Liver (tissue), 9 donors: ENCODE results near the gene ABHD17A. TPM values are rescaled to one million over a fixed set of nuclear protein-coding genes. Genes with fewer than 3 reads are reported as not detected.

Experiments
- DNase-seq: peaks from one replicate; pipeline ENCODE4 v3.0.0-alpha.2; 2017; ENCODE audit warnings: low spot score
- H3K27ac ChIP-seq, 2 donors: one replicate each; pipeline ENCODE4 v1.7.0; 2013; ENCODE audit warnings: inconsistent platforms in 2 of 2, low read length in 2 of 2, control low read depth in 1 of 2, low read depth in 1 of 2, mild to moderate bottlenecking in 1 of 2
- H3K27me3 ChIP-seq, 4 donors: one replicate each; pipeline versions ENCODE4 v1.6.1 to v1.7.0; 2013; ENCODE audit warnings: low read length in 3 of 4, inconsistent platforms in 1 of 4, mild to moderate bottlenecking in 1 of 4, moderate library complexity in 1 of 4; ENCODE audit not compliant: control insufficient read depth in 4 of 4, insufficient read depth in 4 of 4
- H3K36me3 ChIP-seq, 4 donors: one replicate each; pipeline versions ENCODE4 v1.6.1 to v1.7.0; 2013; ENCODE audit warnings: low read length in 3 of 4, mild to moderate bottlenecking in 3 of 4, low read depth in 1 of 4, moderate library complexity in 1 of 4; ENCODE audit not compliant: control insufficient read depth in 4 of 4, insufficient read depth in 3 of 4
- H3K4me1 ChIP-seq, 4 donors: one replicate each; pipeline versions ENCODE4 v1.6.1 to v1.7.0; 2013; ENCODE audit warnings: low read length in 3 of 4, mild to moderate bottlenecking in 3 of 4, moderate library complexity in 1 of 4; ENCODE audit not compliant: control insufficient read depth in 4 of 4, insufficient read depth in 4 of 4
- H3K4me3 ChIP-seq, 3 donors: one replicate each; pipeline versions ENCODE4 v1.6.1 to v1.7.0; 2013; ENCODE audit warnings: low read length in 3 of 3, control low read depth in 1 of 3, low read depth in 1 of 3, mild to moderate bottlenecking in 1 of 3
- H3K9ac ChIP-seq, 2 donors: one replicate each; pipeline ENCODE4 v1.7.0; 2013; ENCODE audit warnings: low read length in 2 of 2, mild to moderate bottlenecking in 2 of 2, moderate library complexity in 2 of 2, control low read depth in 1 of 2, low read depth in 1 of 2
- H3K9me3 ChIP-seq, 4 donors: one replicate each; pipeline versions ENCODE4 v1.6.1 to v1.7.0; 2013; ENCODE audit warnings: low read length in 3 of 4; ENCODE audit not compliant: control insufficient read depth in 4 of 4
- CTCF ChIP-seq: fragments of 150-350 bp; IDR thresholded peaks from 2 replicates; pipeline ENCODE4 v1.5.1; 2017; ENCODE audit warnings: improper control_type of control experiment, low read depth, low read length; ENCODE audit not compliant: missing input control
- EGR1 ChIP-seq, 2 donors: IDR thresholded peaks; 2 replicates each; pipeline ENCODE4 v1.6.1; 2016 to 2018; ENCODE audit warnings: antibody characterized with exemption in 2 of 2, low read depth in 2 of 2
- FOXA1 ChIP-seq: IDR thresholded peaks from 2 replicates; pipeline ENCODE4 v1.6.1; 2016; ENCODE audit warnings: antibody characterized with exemption
- FOXA2 ChIP-seq: IDR thresholded peaks from 2 replicates; pipeline ENCODE4 v1.6.1; 2016; ENCODE audit warnings: antibody characterized with exemption
- GABPA ChIP-seq, 2 donors: IDR thresholded peaks in 1 of 2; conservative IDR thresholded peaks in 1 of 2; 2 replicates each; pipeline ENCODE4 v1.6.1; 2016; ENCODE audit warnings: antibody characterized with exemption in 2 of 2, mild to moderate bottlenecking in 1 of 2, moderate library complexity in 1 of 2
- HNF4A ChIP-seq, 2 donors: conservative IDR thresholded peaks; 2 replicates each; pipeline ENCODE4 v1.6.1; 2016; ENCODE audit warnings: antibody characterized with exemption in 2 of 2, mild to moderate bottlenecking in 2 of 2
- HNF4G ChIP-seq: IDR thresholded peaks from 2 replicates; pipeline ENCODE4 v1.6.1; 2016; ENCODE audit warnings: antibody characterized with exemption
- JUND ChIP-seq, 2 donors: IDR thresholded peaks; 2 replicates each; pipeline ENCODE4 v1.6.1; 2016; ENCODE audit warnings: antibody characterized with exemption in 2 of 2
- NR2F2 ChIP-seq: IDR thresholded peaks from 2 replicates; pipeline ENCODE4 v1.6.1; 2016; ENCODE audit warnings: antibody characterized with exemption
- RAD21 ChIP-seq, 2 donors: IDR thresholded peaks; 2 replicates each; pipeline ENCODE4 v1.6.1; 2016; ENCODE audit warnings: antibody characterized with exemption in 2 of 2, mild to moderate bottlenecking in 2 of 2
- RXRA ChIP-seq, 2 donors: IDR thresholded peaks; 2 replicates each; pipeline ENCODE4 v1.6.1; 2017 to 2018; ENCODE audit warnings: antibody characterized with exemption in 2 of 2, mild to moderate bottlenecking in 1 of 2
- SP1 ChIP-seq: IDR thresholded peaks from 2 replicates; pipeline ENCODE4 v1.6.1; 2018; ENCODE audit warnings: antibody characterized with exemption, mild to moderate bottlenecking
- TAF1 ChIP-seq: conservative IDR thresholded peaks from 2 replicates; pipeline ENCODE4 v1.6.1; 2016; ENCODE audit warnings: antibody characterized with exemption, mild to moderate bottlenecking
- YY1 ChIP-seq: IDR thresholded peaks from 2 replicates; pipeline ENCODE4 v1.6.1; 2016; ENCODE audit warnings: antibody characterized with exemption, mild to moderate bottlenecking
- ZBTB33 ChIP-seq: IDR thresholded peaks from 2 replicates; pipeline ENCODE4 v1.6.1; 2016; ENCODE audit warnings: antibody characterized with exemption
- WGBS: extraction: QIAGEN DNeasy Blood & Tissue Kit; methylation state at CpG from one replicate; pipeline ENCODE4 v1.1.7; 2013; 5-methylcytosine and 5-hydroxymethylcytosine counted together
- polyA plus RNA-seq, 2 donors: library from polyadenylated mRNA; stranded (reverse) in 1 of 2; unstranded in 1 of 2; fragments of 200-250 nt in 1 of 2; fragments of >200 nt in 1 of 2; fragmentation: Nextera tagmentation in 1 of 2; extraction: Ambion mirVana in 1 of 2; gene quantifications; one replicate each; pipeline versions ENCODE4 v1.2.1 to v1.2.3, GENCODE V29; 2013 to 2015
- total RNA-seq, 2 donors: library from RNA; depleted of rRNA; stranded (reverse); fragments of >200 nt; gene quantifications; one replicate each; pipeline ENCODE4 v1.2.3, GENCODE V29; 2014
- TF ChIP-seq, protein P1 (sequence below): IDR thresholded peaks from 2 replicates; pipeline ENCODE4 v1.6.1; 2016; ENCODE audit warnings: antibody characterized with exemption
- TF ChIP-seq, protein P2 (sequence below): IDR thresholded peaks from 2 replicates; pipeline ENCODE4 v1.6.1; 2016; ENCODE audit warnings: antibody characterized with exemption
- donor health status: healthy.
- donor health status: healthy.
- donor health status: healthy.
- donor health status: healthy.
- donor health status: healthy.

ABHD17A gene
- total and polyA plus RNA-seq, 4 donors = 8.1 to 30.2 (median 27.0) TPM

DNA sequence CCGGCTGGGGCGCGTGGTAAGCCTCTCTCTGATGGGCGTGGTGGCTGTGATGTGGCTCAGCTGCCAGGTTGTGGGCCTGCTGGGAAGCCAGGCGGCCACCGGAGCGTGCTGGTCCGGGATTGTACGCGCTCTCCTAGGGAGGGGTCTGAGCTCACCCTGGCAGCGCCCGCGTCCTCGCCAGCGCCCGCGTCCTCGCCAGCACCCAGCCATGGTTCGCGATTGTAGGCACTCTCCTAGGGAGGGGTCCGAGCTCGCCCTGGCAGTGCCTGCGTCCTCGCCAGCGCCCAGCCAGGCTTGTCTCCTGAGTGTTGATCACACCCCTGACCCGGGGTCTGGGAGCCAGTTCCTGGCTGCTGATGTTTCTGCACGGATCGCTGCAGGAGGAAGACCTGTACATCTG, 33.7 kb upstream of the ABHD17A start:
- Histone ChIP-seq H3K27me3 (no peaks in the 10 kb centered on the region), H3K4me1 (no peaks in the 10 kb centered on the region), H3K4me3 (no peak overlapping the region), H3K9ac (no peak overlapping the region), H3K27ac (no peak overlapping the region), H3K9me3 (no peaks in the 10 kb centered on the region), H3K36me3 (peaks cover 5 to 31% (median 9%) of the 10 kb centered on the region in 4 donors)
- TF ChIP-seq FOXA2 (no peak), RAD21 (IDR thresholded peaks at IDR 0.05) (no peak), JUND (IDR thresholded peaks at IDR 0.05) (no peak), YY1 (no peak), ZBTB33 (no peak), GABPA (IDR thresholded peaks at IDR 0.05 in 1 of 2, conservative IDR thresholded peaks at IDR 0.05 in 1 of 2) (no peak)
- TF ChIP-seq, protein P1, sequence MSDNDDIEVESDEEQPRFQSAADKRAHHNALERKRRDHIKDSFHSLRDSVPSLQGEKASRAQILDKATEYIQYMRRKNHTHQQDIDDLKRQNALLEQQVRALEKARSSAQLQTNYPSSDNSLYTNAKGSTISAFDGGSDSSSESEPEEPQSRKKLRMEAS = no peak
- TF ChIP-seq, protein P2, sequence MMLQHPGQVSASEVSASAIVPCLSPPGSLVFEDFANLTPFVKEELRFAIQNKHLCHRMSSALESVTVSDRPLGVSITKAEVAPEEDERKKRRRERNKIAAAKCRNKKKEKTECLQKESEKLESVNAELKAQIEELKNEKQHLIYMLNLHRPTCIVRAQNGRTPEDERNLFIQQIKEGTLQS = no peak
- no peak for DNase-seq
- 97% methylated on average over 28 of the region's 28 CpGs for WGBS

DNA sequence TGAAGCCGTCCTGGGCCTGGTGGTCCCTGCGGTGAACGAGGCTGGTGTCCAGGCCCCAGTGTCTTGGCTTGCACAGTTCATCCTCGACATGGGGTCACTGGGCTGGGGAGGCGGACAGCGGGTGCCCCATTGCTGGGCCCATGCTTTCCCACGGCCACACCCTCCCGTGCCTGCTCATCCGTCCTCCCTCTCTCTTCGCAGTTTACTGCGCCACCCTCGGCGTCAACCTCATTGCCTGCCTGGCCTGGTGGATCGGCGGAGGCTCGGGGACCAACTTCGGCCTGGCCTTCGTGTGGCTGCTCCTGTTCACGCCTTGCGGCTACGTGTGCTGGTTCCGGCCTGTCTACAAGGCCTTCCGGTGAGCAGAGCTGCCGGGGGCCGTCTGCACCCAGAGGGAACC, 32.6 kb upstream of the ABHD17A start:
- DNase-seq = no peak
- Histone ChIP-seq H3K27me3 (no peaks in the 10 kb centered on the region), H3K36me3 (peaks cover 3 to 33% (median 9%) of the 10 kb centered on the region in 4 donors), H3K4me1 (no peaks in the 10 kb centered on the region), H3K27ac (no peak overlapping the region), H3K9ac (no peak overlapping the region), H3K9me3 (no peaks in the 10 kb centered on the region), H3K4me3 (no peak overlapping the region)
- 96% methylated on average over 25 of the region's 25 CpGs for WGBS
- TF ChIP-seq CTCF (no peak), FOXA1 (no peak), TAF1 (no peak), GABPA (IDR thresholded peaks at IDR 0.05 in 1 of 2, conservative IDR thresholded peaks at IDR 0.05 in 1 of 2) (no peak), NR2F2 (no peak), RXRA (IDR thresholded peaks at IDR 0.05) (no peak), EGR1 (IDR thresholded peaks at IDR 0.05; ENCODE audit: low read depth in 2 of 2) (no peak), HNF4A (conservative IDR thresholded peaks at IDR 0.05) (no peak), SP1 (no peak)

DNA sequence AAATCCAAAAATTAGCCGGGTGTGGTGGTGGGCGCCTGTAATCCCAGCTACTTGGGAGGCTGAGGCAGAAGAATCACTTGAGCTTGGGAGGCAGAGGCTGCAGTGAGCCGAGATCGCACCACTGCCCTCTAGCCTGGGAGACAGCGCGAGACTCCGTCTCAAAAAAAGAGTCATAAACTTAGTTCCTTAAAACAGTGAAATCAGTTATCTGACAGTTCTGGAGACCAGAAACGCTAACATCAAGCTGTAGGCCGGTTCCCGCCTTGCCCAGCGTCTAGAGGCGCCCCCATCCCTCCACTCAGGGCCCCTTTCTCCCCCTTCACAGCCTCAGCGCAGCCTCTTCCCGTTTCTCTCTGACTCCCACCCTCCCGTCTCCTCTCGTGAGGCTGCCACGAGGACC, 31.9 kb upstream of the ABHD17A start:
- 89% methylated on average over 17 of the region's 17 CpGs for WGBS
- DNase-seq = no peak
- no peak overlapping the region for H3K27ac ChIP-seq
- no peaks in the 10 kb centered on the region for H3K9me3 ChIP-seq
- H3K4me3 ChIP-seq = no peak overlapping the region
- H3K9ac ChIP-seq = no peak overlapping the region
- H3K4me1 ChIP-seq = no peaks in the 10 kb centered on the region
- TF ChIP-seq HNF4G = no peak
- no peak for TF ChIP-seq HNF4A (conservative IDR thresholded peaks at IDR 0.05)
- no peak for TF ChIP-seq FOXA2
- no peak for TF ChIP-seq FOXA1
- TF ChIP-seq, protein P2 = no peak
- TF ChIP-seq RAD21 (IDR thresholded peaks at IDR 0.05) = no peak
- TF ChIP-seq JUND (IDR thresholded peaks at IDR 0.05) = no peak
- no peak for TF ChIP-seq TAF1
- TF ChIP-seq, protein P1 = no peak
- TF ChIP-seq CTCF = no peak
- no peak for TF ChIP-seq RXRA (IDR thresholded peaks at IDR 0.05)
- peaks cover 0 to 34% (median 10%) of the 10 kb centered on the region in 4 donors for H3K36me3 ChIP-seq
- no peaks in the 10 kb centered on the region for H3K27me3 ChIP-seq
